Large intestine (tissue), 3 donors: ENCODE data around the gene MGLL. TPM values are rescaled to one million over a fixed set of nuclear protein-coding genes. Genes with fewer than 3 reads are reported as not detected.

Experiments used
- DNase-seq, 2 donors: peaks; one replicate each; pipeline versions ENCODE4 v3.0.0 to v3.0.0-alpha.2; 2013
- H3K27ac ChIP-seq: one replicate; pipeline ENCODE4 v1.5.1; 2013; ENCODE audit warnings: low read length
- H3K27me3 ChIP-seq: 2 replicates; pipeline ENCODE4 v1.6.1; 2013; ENCODE audit warnings: low read length; ENCODE audit not compliant: control insufficient read depth, insufficient read depth
- H3K36me3 ChIP-seq: 2 replicates; pipeline ENCODE4 v1.6.1; 2013; ENCODE audit warnings: low read length; ENCODE audit not compliant: control insufficient read depth, insufficient read depth
- H3K4me1 ChIP-seq: one replicate; pipeline ENCODE4 v1.6.1; 2013; ENCODE audit warnings: low read length; ENCODE audit not compliant: control insufficient read depth, insufficient read depth
- H3K4me3 ChIP-seq: one replicate; pipeline ENCODE4 v1.5.1; 2013; ENCODE audit warnings: low read length
- H3K9me3 ChIP-seq: one replicate; pipeline ENCODE4 v1.6.1; 2013; ENCODE audit warnings: mild to moderate bottlenecking, low read depth, low read length, moderate library complexity; ENCODE audit not compliant: control insufficient read depth
- WGBS: methylation state at CpG from one replicate; pipeline ENCODE4 v1.1.5; 2013; ENCODE audit warnings: low lambda C conversion rate; ENCODE audit not compliant: insufficient coverage; 5-methylcytosine and 5-hydroxymethylcytosine counted together
- polyA plus RNA-seq: library from polyadenylated mRNA; unstranded; fragments of 120-200 nt; gene quantifications from one replicate; pipeline ENCODE4 v1.2.1, GENCODE V29; 2013

The MGLL gene
- polyA plus RNA-seq, 1 donor: 22.8 TPM

- H3K4me3 ChIP-seq: no peak overlapping the region
- DNase-seq: no peak
- no peaks in the 10 kb centered on the region for H3K27me3 ChIP-seq
- H3K4me1 ChIP-seq: peaks cover 21% of the 10 kb centered on the region
- WGBS: 100% methylated on average over 1 of the region's 10 CpGs
- H3K36me3 ChIP-seq: no peaks in the 10 kb centered on the region
- no peak overlapping the region for H3K27ac ChIP-seq
- H3K9me3 ChIP-seq: no peaks in the 10 kb centered on the region
Observed at GRCh38 chr3:127736801-127737539, 85.3 kb downstream of the MGLL start.

- H3K27ac ChIP-seq: no peak overlapping the region
- WGBS: 57% methylated on average over 2 of the region's 9 CpGs
- no peak for DNase-seq
- no peaks in the 10 kb centered on the region for H3K27me3 ChIP-seq
- no peaks in the 10 kb centered on the region for H3K36me3 ChIP-seq
- H3K4me1 ChIP-seq: peaks cover 21% of the 10 kb centered on the region
- no peaks in the 10 kb centered on the region for H3K9me3 ChIP-seq
- no peak overlapping the region for H3K4me3 ChIP-seq
Observed at GRCh38 chr3:127735767-127736693, 86.3 kb downstream of the MGLL start.

GRCh38 chr3:127734754-127735473 lies 87.4 kb downstream of the MGLL start:
- Histone ChIP-seq H3K36me3 (no peaks in the 10 kb centered on the region), H3K9me3 (no peaks in the 10 kb centered on the region), H3K4me3 (no peak overlapping the region), H3K4me1 (peaks cover 21% of the 10 kb centered on the region), H3K27me3 (no peaks in the 10 kb centered on the region), H3K27ac (peak overlapping the region; percentile 40)
- WGBS: no CpG with 5 or more reads among the region's 8 CpGs
- peak in 1 of 2 donors; percentile 32 for DNase-seq

GRCh38 chr3:127734181-127734720 lies 88.1 kb downstream of the MGLL start:
- no CpG with 5 or more reads among the region's 12 CpGs for WGBS
- no peak for DNase-seq
- H3K4me3 ChIP-seq: no peak overlapping the region
- H3K9me3 ChIP-seq: no peaks in the 10 kb centered on the region
- H3K4me1 ChIP-seq: peaks cover 21% of the 10 kb centered on the region
- no peaks in the 10 kb centered on the region for H3K36me3 ChIP-seq
- no peaks in the 10 kb centered on the region for H3K27me3 ChIP-seq
- H3K27ac ChIP-seq: peak overlapping the region; percentile 40

GRCh38 chr3:127733781-127734180 lies 88.5 kb downstream of the MGLL start:
- Histone ChIP-seq H3K4me1 (peaks cover 18% of the 10 kb centered on the region), H3K27ac (no peak overlapping the region), H3K4me3 (no peak overlapping the region), H3K36me3 (no peaks in the 10 kb centered on the region), H3K27me3 (no peaks in the 10 kb centered on the region), H3K9me3 (no peaks in the 10 kb centered on the region)
- DNase-seq: no peak
- WGBS: no CpG with 5 or more reads among the region's 10 CpGs

GRCh38 chr3:127732879-127733350 lies 89.4 kb downstream of the MGLL start:
- H3K4me1 ChIP-seq: peaks cover 10% of the 10 kb centered on the region

GRCh38 chr3:127732303-127732702 lies 90.0 kb downstream of the MGLL start:
- no peak overlapping the region for H3K27ac ChIP-seq
- no peaks in the 10 kb centered on the region for H3K9me3 ChIP-seq
- no CpG with 5 or more reads among the region's 4 CpGs for WGBS
- peak in 1 of 2 donors; percentile 14 for DNase-seq
- no peak overlapping the region for H3K4me3 ChIP-seq
- H3K4me1 ChIP-seq: peaks cover 8% of the 10 kb centered on the region
- H3K27me3 ChIP-seq: no peaks in the 10 kb centered on the region
- no peaks in the 10 kb centered on the region for H3K36me3 ChIP-seq

More at GRCh38 chr3:127732879-127733350, 89.4 kb downstream of the MGLL start:
- WGBS: no CpG with 5 or more reads among the region's 9 CpGs
- H3K27ac ChIP-seq: no peak overlapping the region
- H3K27me3 ChIP-seq: no peaks in the 10 kb centered on the region
- DNase-seq: no peak
- no peaks in the 10 kb centered on the region for H3K36me3 ChIP-seq
- no peaks in the 10 kb centered on the region for H3K9me3 ChIP-seq
- no peak overlapping the region for H3K4me3 ChIP-seq

GRCh38 chr3:127731546-127732289 lies 90.6 kb downstream of the MGLL start:
- DNase-seq: no peak
- no CpG with 5 or more reads among the region's 12 CpGs for WGBS
- no peaks in the 10 kb centered on the region for H3K27me3 ChIP-seq
- peaks cover 8% of the 10 kb centered on the region for H3K4me1 ChIP-seq
- H3K4me3 ChIP-seq: no peak overlapping the region
- no peak overlapping the region for H3K27ac ChIP-seq
- H3K9me3 ChIP-seq: no peaks in the 10 kb centered on the region
- no peaks in the 10 kb centered on the region for H3K36me3 ChIP-seq

GRCh38 chr3:127730666-127731295 lies 91.5 kb downstream of the MGLL start:
- Histone ChIP-seq H3K9me3 (no peaks in the 10 kb centered on the region), H3K27me3 (no peaks in the 10 kb centered on the region), H3K27ac (no peak overlapping the region), H3K4me1 (peaks cover 4% of the 10 kb centered on the region), H3K4me3 (no peak overlapping the region), H3K36me3 (no peaks in the 10 kb centered on the region)
- 60% methylated on average over 1 of the region's 6 CpGs for WGBS
- no peak for DNase-seq
